HG02840 (cell line): Measurements from ENCODE around the gene SH3RF1.
"Not testable (repeated sequence)": the region's sequence is repeated elsewhere in the genome, so short reads cannot be mapped to it uniquely, and the experiment has no call there.

Source experiments
- ATAC-seq: cut with Tn5 transposase; IDR thresholded peaks from one replicate; pipeline ENCODE4 v1.9.1; 2021; ENCODE audit warnings: mild to moderate bottlenecking, moderate library complexity, moderate number of reproducible peaks; ENCODE audit not compliant: unreplicated experiment, low FRiP score

The SH3RF1 gene

DNA sequence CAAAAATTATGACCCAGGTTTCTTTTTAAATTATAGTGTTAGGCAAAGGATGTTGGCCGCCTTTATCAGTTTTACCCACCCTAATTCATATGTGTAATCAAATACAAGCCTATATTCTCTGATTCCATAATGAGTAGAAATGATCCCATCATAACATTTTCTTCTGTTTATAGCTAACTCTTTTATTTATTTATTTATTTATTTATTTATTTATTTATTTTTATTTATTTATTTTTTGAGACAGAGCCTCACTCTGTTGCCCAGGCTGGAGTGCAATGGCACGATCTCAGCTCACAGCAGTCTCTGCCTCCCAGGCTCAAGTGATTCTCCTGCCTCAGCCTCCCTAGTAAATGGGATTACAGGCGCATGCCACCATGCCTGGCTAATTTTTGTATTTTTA lies 7.1 kb upstream of the SH3RF1 start:
- not testable (repeated sequence) for ATAC-seq

GRCh38 chr4:169275180-169275579 lies 4.4 kb upstream of the SH3RF1 start:
- no peak for ATAC-seq

- ATAC-seq, result no peak
These were observed 3.3 kb upstream of the SH3RF1 start for GRCh38 chr4:169274033-169274432.

- ATAC-seq, result no peak
These were observed 1.6 kb upstream of the SH3RF1 start for GRCh38 chr4:169272265-169272886.

GRCh38 chr4:169271692-169272007 lies 894 bp upstream of the SH3RF1 start:
- no peak for ATAC-seq

DNA sequence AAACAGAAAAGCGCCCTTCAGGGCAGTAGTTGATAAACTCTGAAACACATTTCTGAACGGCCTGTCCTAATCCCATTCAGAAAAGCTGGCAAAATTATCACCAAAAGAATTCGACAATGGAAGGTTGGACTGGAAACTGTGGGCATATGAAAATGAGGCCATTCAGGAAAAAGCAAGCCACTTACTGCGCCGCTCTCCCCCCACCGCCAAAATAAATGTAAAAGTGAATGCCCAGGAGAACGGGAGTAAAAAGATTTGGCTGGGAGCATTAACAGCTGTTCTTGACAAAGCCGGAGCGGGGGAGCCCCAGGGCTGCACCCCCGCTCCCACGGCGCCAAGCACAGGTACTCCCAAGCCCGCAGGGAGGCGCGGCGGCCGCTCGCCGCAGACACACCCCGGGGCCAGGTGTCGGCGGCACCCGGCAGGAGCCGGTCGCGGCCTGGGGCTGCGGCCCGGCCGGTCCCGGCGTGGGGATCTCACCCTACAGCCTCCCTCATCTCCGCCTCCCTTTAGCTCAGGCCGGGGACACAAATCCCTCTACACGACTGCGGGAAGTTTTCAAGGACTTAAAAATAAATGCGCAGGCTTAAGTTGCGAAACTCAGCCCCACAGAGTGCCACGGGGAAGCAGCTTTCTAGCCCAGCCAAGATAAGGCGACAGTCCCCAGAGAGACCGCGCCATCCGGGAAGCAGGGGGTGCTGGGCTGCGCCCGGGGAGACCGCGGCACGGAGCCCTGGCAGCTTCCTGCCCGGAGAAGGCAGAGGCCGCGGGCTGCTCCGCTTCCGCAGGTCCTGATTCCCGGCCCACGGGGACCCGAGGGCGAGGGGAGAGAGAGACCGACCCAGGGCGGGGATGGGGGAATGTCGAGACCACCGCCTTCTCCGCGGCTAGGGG lies 593 bp downstream of the SH3RF1 start:
- ATAC-seq, result peak; percentile 52

DNA sequence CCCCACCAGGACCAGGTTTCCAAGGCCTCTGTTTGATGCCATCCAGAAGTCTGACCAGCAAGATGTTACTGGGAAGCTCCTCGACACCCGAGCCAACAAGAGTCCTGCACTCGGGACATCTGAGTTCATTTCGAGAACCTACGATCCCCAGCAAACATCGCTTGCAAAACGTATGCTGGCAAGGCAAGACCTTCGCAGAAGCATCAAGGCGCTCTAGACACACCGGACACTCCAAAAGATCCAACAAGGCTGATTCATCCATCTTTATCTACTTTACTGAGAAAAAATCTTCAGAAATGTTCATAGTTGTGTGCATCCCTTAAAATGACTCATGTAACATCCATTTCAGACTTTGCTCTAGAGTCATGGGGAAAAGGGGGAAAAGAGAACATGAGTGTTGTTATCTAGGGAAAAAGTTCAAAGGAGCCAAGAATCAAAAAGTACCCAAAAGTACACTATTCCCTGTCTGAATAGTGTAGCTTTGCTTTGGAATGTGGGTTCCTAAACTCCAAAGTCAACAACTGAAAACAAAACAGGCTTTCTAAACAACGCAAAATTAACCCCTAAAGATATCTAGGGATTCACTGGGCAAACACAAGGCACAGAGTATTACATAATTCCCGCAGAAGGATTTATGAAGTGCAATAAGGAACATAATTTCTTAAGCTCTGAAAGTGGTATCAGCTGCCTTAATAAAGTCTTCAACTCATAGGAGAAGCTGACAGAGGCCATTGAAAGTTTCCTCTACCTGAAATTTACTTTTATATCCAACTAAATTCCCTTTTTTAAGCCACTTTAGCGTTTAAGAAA lies 1.6 kb downstream of the SH3RF1 start:
- no peak for ATAC-seq

DNA sequence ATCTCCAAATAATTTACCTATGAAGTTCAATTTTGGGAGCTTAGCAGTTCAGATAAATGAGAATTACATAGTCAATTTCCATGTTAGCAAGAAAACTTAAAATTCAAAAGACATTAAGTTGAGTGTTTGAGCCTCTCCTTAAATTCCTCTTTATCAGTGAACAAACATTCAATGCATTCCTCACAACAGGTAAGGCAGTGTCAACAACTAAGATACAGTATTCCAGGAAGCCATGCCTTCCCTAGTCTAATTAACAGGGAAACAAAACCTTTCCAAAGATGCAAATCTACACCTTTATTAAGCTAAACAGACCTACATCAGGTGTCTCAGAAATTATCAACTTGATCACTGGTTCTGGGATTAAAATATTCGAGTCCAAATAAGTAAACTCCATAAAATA lies 3.7 kb downstream of the SH3RF1 start:
- no peak for ATAC-seq

- ATAC-seq, result no peak
These were observed 4.1 kb downstream of the SH3RF1 start for GRCh38 chr4:169266661-169267060.

GRCh38 chr4:169266081-169266480 lies 4.7 kb downstream of the SH3RF1 start:
- ATAC-seq, result no peak

- ATAC-seq, result no peak
These were observed 6.9 kb downstream of the SH3RF1 start for GRCh38 chr4:169263791-169264392.

DNA sequence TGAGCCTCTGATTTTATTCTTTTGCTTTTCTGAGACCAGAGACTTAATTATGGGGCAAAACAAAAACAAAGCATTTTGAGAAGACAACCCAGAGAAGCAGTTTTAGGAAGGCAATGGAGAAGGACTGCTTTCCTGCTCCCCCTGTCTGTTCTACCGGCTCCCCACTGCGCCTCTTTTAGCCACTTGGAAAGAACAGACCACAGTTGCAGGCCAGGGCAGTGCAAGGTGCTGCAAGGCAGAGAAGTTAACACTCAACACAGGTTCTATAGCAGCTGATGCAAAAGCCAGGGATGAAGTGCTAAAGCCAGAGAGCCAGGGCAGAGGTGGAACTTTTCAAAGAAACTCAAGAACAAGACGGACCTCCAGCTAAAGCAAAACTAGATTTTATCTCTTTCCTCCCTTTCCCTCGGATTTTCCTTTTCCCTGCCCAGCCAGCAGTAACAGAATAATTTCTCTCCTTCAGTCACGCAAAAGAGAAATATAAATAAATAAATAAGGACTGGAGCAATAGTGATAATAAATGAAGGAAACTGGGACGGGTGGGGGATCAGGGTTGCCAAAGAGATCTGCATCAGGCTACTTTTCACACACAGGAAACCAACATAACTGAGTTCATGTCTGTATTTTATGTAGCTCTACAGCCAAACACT lies 10.4 kb downstream of the SH3RF1 start:
- ATAC-seq, result no peak

DNA sequence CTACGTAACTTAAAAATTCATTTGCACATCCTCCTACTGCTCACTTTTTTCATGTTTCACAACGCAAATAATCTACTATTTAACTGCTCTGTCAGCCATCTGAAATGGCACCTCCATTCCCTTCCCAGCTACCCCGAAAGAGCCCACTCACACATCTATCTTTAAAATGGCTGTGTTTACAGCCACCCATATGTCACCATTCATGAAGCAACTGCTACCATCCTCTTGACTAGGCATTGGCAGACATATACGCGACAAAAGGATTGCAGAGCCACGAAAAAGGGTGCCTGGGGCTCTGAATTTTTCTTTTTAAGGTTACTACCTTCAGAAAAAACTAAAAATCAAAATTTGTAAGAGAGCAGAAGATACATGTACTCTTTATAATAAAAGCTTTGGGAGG lies 11.5 kb downstream of the SH3RF1 start:
- ATAC-seq, result no peak

GRCh38 chr4:169258141-169258540 lies 12.6 kb downstream of the SH3RF1 start:
- no peak for ATAC-seq

DNA sequence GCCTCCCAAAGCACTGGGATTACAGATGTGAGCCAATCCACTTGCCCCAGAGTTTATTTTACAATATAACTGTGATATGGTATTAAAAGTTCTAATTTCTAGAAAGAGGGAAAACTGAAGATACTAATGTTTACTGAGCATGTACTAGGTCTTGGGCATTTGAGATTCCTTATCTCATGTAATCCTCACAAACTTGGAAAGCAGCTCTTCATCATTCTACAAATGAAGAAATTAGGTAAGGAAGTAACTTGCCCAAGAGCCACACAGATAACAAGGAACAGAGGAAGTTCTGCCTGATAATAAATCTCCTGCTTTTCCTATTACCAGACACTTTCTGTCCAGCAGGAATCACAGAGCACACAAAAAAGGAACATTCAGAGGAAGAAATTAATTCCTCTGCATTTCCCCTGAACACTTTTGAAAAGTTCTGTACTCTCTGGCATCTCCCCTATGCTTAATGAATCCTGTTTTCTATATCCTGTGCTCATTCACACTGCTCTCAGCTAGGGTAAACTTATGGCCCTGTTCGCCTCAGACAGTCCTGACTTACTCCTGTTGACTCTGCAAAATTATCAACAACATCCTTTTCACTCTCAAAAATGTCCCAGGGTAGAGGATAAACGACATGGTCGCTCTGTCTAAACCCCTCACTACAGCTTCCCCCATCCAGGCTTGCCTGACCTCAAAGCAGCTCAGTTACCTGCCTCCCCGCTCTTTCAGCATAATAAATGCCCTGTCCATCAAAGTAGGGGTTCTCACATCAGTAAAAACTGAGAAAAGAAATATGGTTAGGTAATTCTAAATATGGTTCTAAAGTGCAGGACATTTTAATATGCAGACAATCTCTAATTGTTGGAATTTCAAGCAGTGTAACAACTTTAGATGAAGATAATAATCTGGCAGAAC lies 13.6 kb downstream of the SH3RF1 start:
- ATAC-seq, result no peak

- no peak for ATAC-seq
These were observed 14.6 kb downstream of the SH3RF1 start for GRCh38 chr4:169256101-169256612.

DNA sequence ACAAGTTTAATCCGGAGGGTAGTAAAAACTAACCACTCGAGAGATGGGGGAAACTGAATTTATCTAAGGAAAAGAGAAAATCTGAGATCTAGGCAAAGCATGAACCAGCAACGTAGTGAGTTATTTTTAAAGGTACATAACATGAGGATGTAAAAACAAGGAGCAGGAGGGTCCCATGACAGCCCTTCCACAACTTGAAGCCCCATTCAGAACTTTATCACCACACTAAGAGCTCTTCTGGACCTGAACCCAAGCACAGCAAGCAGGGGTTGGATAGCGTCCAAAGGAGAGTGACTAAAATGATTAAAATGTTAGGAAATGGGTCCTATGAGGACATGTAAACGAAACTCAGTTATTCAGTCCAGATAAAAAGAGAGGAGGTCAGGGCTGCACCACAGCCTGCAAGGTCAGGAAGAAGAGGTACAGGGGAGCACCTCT lies 16.2 kb downstream of the SH3RF1 start:
- ATAC-seq, result no peak

GRCh38 chr4:169253904-169254303 lies 16.9 kb downstream of the SH3RF1 start:
- ATAC-seq, result no peak

GRCh38 chr4:169253113-169253671 lies 17.6 kb downstream of the SH3RF1 start:
- no peak for ATAC-seq
